Measurements from ENCODE around the gene PSMF1.
"Not testable (repeated sequence)": the region's sequence is repeated elsewhere in the genome, so short reads cannot be mapped to it uniquely, and the experiment has no call there.

Gene PSMF1

GRCh38 chr20:1216527-1217427 lies 98.4 kb downstream of the PSMF1 start:
- not testable (repeated sequence) for DNase-seq

Data from NCI-H226 (cell line).